SK-N-SH (cell line): ENCODE data around the gene LLGL1. TPM values are rescaled to one million over a fixed set of nuclear protein-coding genes. Genes with fewer than 3 reads are reported as not detected.

ENCODE experiments used
- CTCF ChIA-PET: fragments of 300-600, 350-600 bp; formaldehyde crosslinking; extraction: SDS; loops from one replicate; lab custom pipeline; 2021; lab: Yijun Ruan, JAX
- POLR2A ChIA-PET: fragments of 350-600 bp; sonication (Branson Sonifier 250); formaldehyde crosslinking; extraction: SDS; loops from one replicate; lab custom pipeline; 2020; ENCODE audit warnings: antibody characterized with exemption, inconsistent platforms; lab: Yijun Ruan, JAX
- DNase-seq: peaks from one replicate; pipeline ENCODE4 v3.0.0; 2012
- H2AFZ ChIP-seq: fragments of 200-600 bp; sonication (generic); 2 replicates; pipeline ENCODE4 v1.8.1; 2016; ENCODE audit warnings: antibody characterized with exemption, mild to moderate bottlenecking, low read depth
- H3F3A ChIP-seq: fragments of 200-600 bp; sonication (generic); replicated peaks from 2 replicates; pipeline ENCODE3; 2016; ENCODE audit warnings: antibody characterized with exemption, mild to moderate bottlenecking; ENCODE audit not compliant: insufficient read depth
- H3K27ac ChIP-seq, 2 experiments: fragments of 200-500 bp in 1 of 2; fragments of 200-600 bp in 1 of 2; sonication (Bioruptor generic) in 1 of 2; sonication (generic), shearing (Covaris generic) in 1 of 2; 2 replicates each; pipeline versions ENCODE4 v1.5.1 to v1.6.1; 2014 to 2016; ENCODE audit warnings: low read depth in 2 of 2, inconsistent platforms in 1 of 2, low read length in 1 of 2, mild to moderate bottlenecking in 1 of 2, mixed read lengths in 1 of 2
- H3K27me3 ChIP-seq: fragments of 200-600 bp; sonication (generic), shearing (Covaris generic); 2 replicates; pipeline ENCODE4 v1.6.1; 2016; ENCODE audit warnings: mixed run types; ENCODE audit not compliant: insufficient read depth
- H3K36me3 ChIP-seq, 2 experiments: fragments of 200-500 bp in 1 of 2; fragments of 200-600 bp in 1 of 2; sonication (Bioruptor generic) in 1 of 2; sonication (generic) in 1 of 2; replicated peaks in 1 of 2; 2 replicates each; pipeline versions ENCODE3 to v1.5.1; 2014 to 2016; ENCODE audit warnings: low read length in 1 of 2, mild to moderate bottlenecking in 1 of 2; ENCODE audit not compliant: insufficient read depth in 2 of 2, control insufficient read depth in 1 of 2
- H3K4me1 ChIP-seq, 2 experiments: fragments of 200-500 bp in 1 of 2; fragments of 200-600 bp in 1 of 2; sonication (Bioruptor generic) in 1 of 2; sonication (generic), shearing (Covaris generic) in 1 of 2; 2 replicates each; pipeline versions ENCODE4 v1.5.1 to v1.6.1; 2014 to 2016; ENCODE audit warnings: low read depth in 1 of 2, low read length in 1 of 2, mixed run types in 1 of 2; ENCODE audit not compliant: insufficient read depth in 2 of 2, control insufficient read depth in 1 of 2
- H3K4me2 ChIP-seq: fragments of 200-600 bp; sonication (generic), shearing (Covaris generic); 2 replicates; pipeline ENCODE4 v1.6.1; 2017; ENCODE audit warnings: mixed run types
- H3K4me3 ChIP-seq, 2 experiments: fragments of 200-500 bp in 1 of 2; fragments of 200-600 bp in 1 of 2; sonication (Bioruptor generic) in 1 of 2; sonication (generic), shearing (Covaris generic) in 1 of 2; 2 replicates each; pipeline versions ENCODE4 v1.5.1 to v1.8.1; 2014 to 2016; ENCODE audit warnings: low read depth in 2 of 2, inconsistent platforms in 1 of 2, low read length in 1 of 2, mild to moderate bottlenecking in 1 of 2, mixed read lengths in 1 of 2, moderate library complexity in 1 of 2
- H3K79me2 ChIP-seq: fragments of 200-600 bp; sonication (generic); 2 replicates; pipeline ENCODE4 v1.8.1; 2017; ENCODE audit warnings: mild to moderate bottlenecking; ENCODE audit not compliant: insufficient read depth
- H3K9ac ChIP-seq: fragments of 200-600 bp; sonication (generic); 2 replicates; pipeline ENCODE4 v1.6.1; 2017; ENCODE audit warnings: mixed run types
- H3K9me2 ChIP-seq: fragments of 200-600 bp; sonication (generic); 2 replicates; pipeline ENCODE4 v1.6.1; 2017; ENCODE audit warnings: mixed run types
- H3K9me3 ChIP-seq: fragments of 200-600 bp; sonication (generic); 2 replicates; pipeline ENCODE4 v1.6.1; 2017; ENCODE audit warnings: mixed run types, mild to moderate bottlenecking, moderate library complexity
- H4K20me1 ChIP-seq: fragments of 200-600 bp; sonication (generic); 2 replicates; pipeline ENCODE4 v1.6.1; 2017; ENCODE audit warnings: mild to moderate bottlenecking, mixed run types; ENCODE audit not compliant: insufficient read depth
- EP300 ChIP-seq, 2 experiments: IDR thresholded peaks; 2 replicates each; pipeline versions ENCODE4 v1.4.0 to v1.6.1; 2012; ENCODE audit warnings: borderline replicate concordance in 1 of 2, low read depth in 1 of 2, low read length in 1 of 2
- EZH2phosphoT487 ChIP-seq: fragments of 200-600 bp; sonication (generic); IDR thresholded peaks from 2 replicates; pipeline ENCODE4 v1.6.1; 2017; ENCODE audit warnings: low read depth, mixed run types, mild to moderate bottlenecking, antibody characterized with exemption, moderate library complexity, borderline replicate concordance
- GATA2 ChIP-seq: sonication (generic); formaldehyde crosslinking; IDR thresholded peaks from 2 replicates; pipeline ENCODE4 v1.5.0; 2020; ENCODE audit warnings: mild to moderate bottlenecking, missing genetic modification reagents
- MXI1 ChIP-seq: IDR thresholded peaks from 2 replicates; pipeline ENCODE4 v1.6.1; 2012; ENCODE audit warnings: mild to moderate bottlenecking, low read depth, low read length, improper control_type of control experiment
- RCOR1 ChIP-seq: fragments of 150-350 bp; IDR thresholded peaks from 2 replicates; pipeline ENCODE4 v1.6.1; 2017; ENCODE audit warnings: antibody characterized with exemption, low read length
- RFX5 ChIP-seq: IDR thresholded peaks from 2 replicates; pipeline ENCODE4 v1.6.1; 2012; ENCODE audit warnings: mild to moderate bottlenecking, improper control_type of control experiment, low read length
- RXRA ChIP-seq: IDR thresholded peaks from 2 replicates; pipeline ENCODE4 v1.4.0; 2012; ENCODE audit warnings: low read depth, mild to moderate bottlenecking, borderline replicate concordance
- SMC3 ChIP-seq: IDR thresholded peaks from 2 replicates; pipeline ENCODE4 v1.6.1; 2012; ENCODE audit warnings: low read depth, low read length, improper control_type of control experiment
- TCF12 ChIP-seq: IDR thresholded peaks from 2 replicates; pipeline ENCODE4 v1.4.0; 2012
- YY1 ChIP-seq: IDR thresholded peaks from 2 replicates; pipeline ENCODE4 v1.4.0; 2012; ENCODE audit warnings: low read depth, mild to moderate bottlenecking
- WGBS: methylation state at CpG from one replicate; pipeline ENCODE4 v1.1.6; 2017; ENCODE audit warnings: low lambda C conversion rate; 5-methylcytosine and 5-hydroxymethylcytosine counted together
- polyA plus RNA-seq, 3 experiments: library from polyadenylated mRNA; depleted of rRNA; stranded (reverse); fragments of >200 nt; gene quantifications; 2 replicates each; pipeline ENCODE4 v1.2.3, GENCODE V29; 2012
- TF ChIP-seq, protein P1 (sequence below): IDR thresholded peaks from 2 replicates; pipeline ENCODE4 v1.6.1; 2012; ENCODE audit warnings: mild to moderate bottlenecking, low read depth, low read length, moderate library complexity
- TF ChIP-seq, protein P2 (sequence below): fragments of 200-600 bp; sonication (generic); IDR thresholded peaks from 2 replicates; pipeline ENCODE4 v1.6.1; 2017; ENCODE audit warnings: antibody characterized with exemption, mild to moderate bottlenecking, moderate library complexity
- TF ChIP-seq, protein P3 (sequence below): IDR thresholded peaks from 2 replicates; pipeline ENCODE4 v1.4.0; 2012; ENCODE audit warnings: low read depth, borderline replicate concordance

The LLGL1 gene
- polyA plus RNA-seq, 1 of the 3 experiments (the other 2 are of a cell fraction) = 31.4 TPM

DNA sequence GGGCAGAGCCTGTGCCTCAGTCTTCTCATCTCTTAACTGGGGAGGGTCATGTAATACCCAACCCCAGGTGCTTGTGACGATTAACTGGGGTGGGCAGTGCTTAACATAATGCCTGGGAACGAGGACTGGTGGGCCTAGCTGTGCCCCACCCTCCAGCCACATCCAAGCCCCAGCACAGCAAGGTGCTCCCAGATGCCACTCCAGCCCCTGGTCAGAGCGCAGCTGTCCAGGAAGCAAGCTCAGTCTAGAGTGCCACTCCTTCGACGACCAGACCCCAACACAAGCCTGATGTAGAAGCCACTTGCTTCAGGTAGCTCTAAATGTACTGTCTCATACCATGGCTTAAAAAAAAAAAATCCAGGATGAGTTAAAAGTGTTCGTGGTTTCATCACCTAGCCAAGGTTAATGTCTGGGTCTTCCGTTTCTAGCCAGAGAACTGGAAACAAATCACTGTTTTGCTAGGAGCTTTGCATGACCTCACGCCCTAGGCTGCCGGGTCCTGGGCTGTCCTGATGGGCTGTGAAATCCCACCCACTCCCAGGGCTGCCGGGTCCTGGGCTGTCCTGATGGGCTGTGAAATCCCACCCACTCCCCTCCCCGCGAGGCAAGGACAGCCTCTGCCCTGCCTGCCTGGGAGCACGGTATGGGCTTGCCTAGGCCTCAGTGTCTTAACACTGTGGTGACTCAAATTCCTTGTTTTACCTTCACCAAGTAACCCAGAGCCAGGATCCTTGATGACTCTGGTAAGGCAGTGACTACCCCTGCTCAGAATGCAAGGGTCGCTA, 42.7 kb downstream of the LLGL1 start:
- Histone ChIP-seq H3K9me2 (no peaks in the 10 kb centered on the region), H3K9me3 (no peaks in the 10 kb centered on the region), H3K4me3 (no peak overlapping the region), H3K36me3 (peaks cover 3 to 28% of the 10 kb centered on the region in 2 experiments), H3K4me1 (no peaks in the 10 kb centered on the region; a peak in 2 of 4 replicates), H3F3A (peaks cover 7% of the 10 kb centered on the region), H3K9ac (no peak overlapping the region), H4K20me1 (no peaks in the 10 kb centered on the region), H3K4me2 (no peak overlapping the region), H3K27ac (no peak overlapping the region), H3K79me2 (peaks cover under 1% of the 10 kb centered on the region; the same call in 1 of the 2 replicates), H2AFZ (no peak overlapping the region), H3K27me3 (no peaks in the 10 kb centered on the region)
- ChIA-PET CTCF (interaction anchor here (1.3 kb wide), 1 partner anchor 11 kb away, joined by 4 read pairs; no protein-coding TSS in a partner anchor), POLR2A (no interaction called here)
- TF ChIP-seq RFX5 = no peak
- no peak for TF ChIP-seq MXI1
- TF ChIP-seq EP300 (IDR thresholded peaks at IDR 0.05; ENCODE audit: borderline replicate concordance in 1 of 2, low read depth in 1 of 2, low read length in 1 of 2) = no peak
- TF ChIP-seq GATA2 (CRISPR knock-in tag) = no peak
- 76% methylated on average over 10 of the region's 14 CpGs for WGBS
- DNase-seq = no peak

DNA sequence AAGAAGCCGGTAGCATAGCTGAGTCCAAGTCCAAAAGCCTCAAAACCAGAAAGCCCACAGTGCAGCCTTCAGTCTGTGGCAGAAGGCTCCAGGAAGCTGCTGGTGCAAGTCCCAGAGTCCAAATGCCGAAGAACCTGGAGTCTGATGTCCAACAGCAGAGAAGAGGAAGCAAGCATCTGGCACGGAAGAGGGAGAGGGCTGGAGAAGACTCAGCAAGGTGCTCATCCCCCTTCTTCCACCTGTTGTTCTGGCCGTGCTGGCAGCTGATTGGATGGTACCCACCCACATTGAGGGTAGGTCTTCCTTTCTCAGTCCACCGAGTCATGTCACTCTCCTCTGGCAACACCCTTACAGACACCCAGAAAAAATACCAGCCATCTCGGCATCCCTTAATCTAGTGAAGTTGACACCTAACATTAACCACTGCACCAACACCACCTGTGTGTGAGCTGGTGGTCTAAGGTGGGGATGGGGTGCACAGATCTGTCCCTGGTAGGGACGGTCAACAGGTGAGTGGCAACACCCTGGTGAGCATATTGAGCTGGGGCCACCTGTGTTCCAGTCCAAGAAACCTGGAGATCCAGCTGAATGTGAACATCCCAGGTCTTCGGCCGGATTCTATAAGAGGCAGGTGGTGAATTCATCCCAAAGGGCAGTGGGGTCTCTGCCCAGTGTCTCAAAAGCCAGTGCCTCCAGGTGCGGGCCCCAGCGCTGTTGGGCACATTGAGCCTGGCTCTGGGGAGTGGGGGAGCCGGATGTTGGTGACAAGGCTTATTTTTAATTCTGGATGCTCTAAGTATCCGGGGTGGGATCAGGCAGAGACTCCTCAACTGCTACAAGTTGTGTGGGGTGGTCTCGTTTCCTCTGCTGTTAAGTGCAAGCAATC, 44.9 kb downstream of the LLGL1 start:
- no peak overlapping the region for H3K9ac ChIP-seq
- peaks cover 7% of the 10 kb centered on the region for H3F3A ChIP-seq
- no peaks in the 10 kb centered on the region for H3K9me3 ChIP-seq
- TF ChIP-seq RCOR1 (no peak), MXI1 (no peak), RXRA (no peak), EP300 (IDR thresholded peaks at IDR 0.05; ENCODE audit: borderline replicate concordance in 1 of 2, low read depth in 1 of 2, low read length in 1 of 2) (no peak), YY1 (no peak), SMC3 (no peak), EZH2phosphoT487 (no peak), TCF12 (no peak), GATA2 (CRISPR knock-in tag) (no peak)
- TF ChIP-seq, protein P1, sequence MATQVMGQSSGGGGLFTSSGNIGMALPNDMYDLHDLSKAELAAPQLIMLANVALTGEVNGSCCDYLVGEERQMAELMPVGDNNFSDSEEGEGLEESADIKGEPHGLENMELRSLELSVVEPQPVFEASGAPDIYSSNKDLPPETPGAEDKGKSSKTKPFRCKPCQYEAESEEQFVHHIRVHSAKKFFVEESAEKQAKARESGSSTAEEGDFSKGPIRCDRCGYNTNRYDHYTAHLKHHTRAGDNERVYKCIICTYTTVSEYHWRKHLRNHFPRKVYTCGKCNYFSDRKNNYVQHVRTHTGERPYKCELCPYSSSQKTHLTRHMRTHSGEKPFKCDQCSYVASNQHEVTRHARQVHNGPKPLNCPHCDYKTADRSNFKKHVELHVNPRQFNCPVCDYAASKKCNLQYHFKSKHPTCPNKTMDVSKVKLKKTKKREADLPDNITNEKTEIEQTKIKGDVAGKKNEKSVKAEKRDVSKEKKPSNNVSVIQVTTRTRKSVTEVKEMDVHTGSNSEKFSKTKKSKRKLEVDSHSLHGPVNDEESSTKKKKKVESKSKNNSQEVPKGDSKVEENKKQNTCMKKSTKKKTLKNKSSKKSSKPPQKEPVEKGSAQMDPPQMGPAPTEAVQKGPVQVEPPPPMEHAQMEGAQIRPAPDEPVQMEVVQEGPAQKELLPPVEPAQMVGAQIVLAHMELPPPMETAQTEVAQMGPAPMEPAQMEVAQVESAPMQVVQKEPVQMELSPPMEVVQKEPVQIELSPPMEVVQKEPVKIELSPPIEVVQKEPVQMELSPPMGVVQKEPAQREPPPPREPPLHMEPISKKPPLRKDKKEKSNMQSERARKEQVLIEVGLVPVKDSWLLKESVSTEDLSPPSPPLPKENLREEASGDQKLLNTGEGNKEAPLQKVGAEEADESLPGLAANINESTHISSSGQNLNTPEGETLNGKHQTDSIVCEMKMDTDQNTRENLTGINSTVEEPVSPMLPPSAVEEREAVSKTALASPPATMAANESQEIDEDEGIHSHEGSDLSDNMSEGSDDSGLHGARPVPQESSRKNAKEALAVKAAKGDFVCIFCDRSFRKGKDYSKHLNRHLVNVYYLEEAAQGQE = no peak
- TF ChIP-seq, protein P2, sequence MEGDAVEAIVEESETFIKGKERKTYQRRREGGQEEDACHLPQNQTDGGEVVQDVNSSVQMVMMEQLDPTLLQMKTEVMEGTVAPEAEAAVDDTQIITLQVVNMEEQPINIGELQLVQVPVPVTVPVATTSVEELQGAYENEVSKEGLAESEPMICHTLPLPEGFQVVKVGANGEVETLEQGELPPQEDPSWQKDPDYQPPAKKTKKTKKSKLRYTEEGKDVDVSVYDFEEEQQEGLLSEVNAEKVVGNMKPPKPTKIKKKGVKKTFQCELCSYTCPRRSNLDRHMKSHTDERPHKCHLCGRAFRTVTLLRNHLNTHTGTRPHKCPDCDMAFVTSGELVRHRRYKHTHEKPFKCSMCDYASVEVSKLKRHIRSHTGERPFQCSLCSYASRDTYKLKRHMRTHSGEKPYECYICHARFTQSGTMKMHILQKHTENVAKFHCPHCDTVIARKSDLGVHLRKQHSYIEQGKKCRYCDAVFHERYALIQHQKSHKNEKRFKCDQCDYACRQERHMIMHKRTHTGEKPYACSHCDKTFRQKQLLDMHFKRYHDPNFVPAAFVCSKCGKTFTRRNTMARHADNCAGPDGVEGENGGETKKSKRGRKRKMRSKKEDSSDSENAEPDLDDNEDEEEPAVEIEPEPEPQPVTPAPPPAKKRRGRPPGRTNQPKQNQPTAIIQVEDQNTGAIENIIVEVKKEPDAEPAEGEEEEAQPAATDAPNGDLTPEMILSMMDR = no peak
- TF ChIP-seq, protein P3, sequence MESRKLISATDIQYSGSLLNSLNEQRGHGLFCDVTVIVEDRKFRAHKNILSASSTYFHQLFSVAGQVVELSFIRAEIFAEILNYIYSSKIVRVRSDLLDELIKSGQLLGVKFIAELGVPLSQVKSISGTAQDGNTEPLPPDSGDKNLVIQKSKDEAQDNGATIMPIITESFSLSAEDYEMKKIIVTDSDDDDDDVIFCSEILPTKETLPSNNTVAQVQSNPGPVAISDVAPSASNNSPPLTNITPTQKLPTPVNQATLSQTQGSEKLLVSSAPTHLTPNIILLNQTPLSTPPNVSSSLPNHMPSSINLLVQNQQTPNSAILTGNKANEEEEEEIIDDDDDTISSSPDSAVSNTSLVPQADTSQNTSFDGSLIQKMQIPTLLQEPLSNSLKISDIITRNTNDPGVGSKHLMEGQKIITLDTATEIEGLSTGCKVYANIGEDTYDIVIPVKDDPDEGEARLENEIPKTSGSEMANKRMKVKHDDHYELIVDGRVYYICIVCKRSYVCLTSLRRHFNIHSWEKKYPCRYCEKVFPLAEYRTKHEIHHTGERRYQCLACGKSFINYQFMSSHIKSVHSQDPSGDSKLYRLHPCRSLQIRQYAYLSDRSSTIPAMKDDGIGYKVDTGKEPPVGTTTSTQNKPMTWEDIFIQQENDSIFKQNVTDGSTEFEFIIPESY = no peak
- no peaks in the 10 kb centered on the region for H3K9me2 ChIP-seq
- H3K79me2 ChIP-seq = no peaks in the 10 kb centered on the region
- ChIA-PET CTCF (interaction anchor here (0.7 to 1.5 kb wide), 3 partner anchors 10 to 21 kb away, joined by 3 to 5 read pairs (median 4); no protein-coding TSS in a partner anchor), POLR2A (no interaction called here)
- peaks cover 3 to 18% of the 10 kb centered on the region in 2 experiments for H3K36me3 ChIP-seq
- WGBS = 96% methylated on average over 10 of the region's 14 CpGs
- no peaks in the 10 kb centered on the region; a peak in 2 of 4 replicates for H3K4me1 ChIP-seq
- no peak overlapping the region for H2AFZ ChIP-seq
- no peak overlapping the region for H3K4me2 ChIP-seq
- H3K27me3 ChIP-seq = no peaks in the 10 kb centered on the region
- DNase-seq = no peak
- no peaks in the 10 kb centered on the region for H4K20me1 ChIP-seq
- H3K4me3 ChIP-seq = no peak overlapping the region
- H3K27ac ChIP-seq = no peak overlapping the region
